Keratinocyte (primary cell): ENCODE data around the gene ACOXL. TPM values are rescaled to one million over a fixed set of nuclear protein-coding genes. Genes with fewer than 3 reads are reported as not detected.

Experiments used
- DNase-seq: peaks from one replicate; pipeline ENCODE4 v3.0.0-alpha.2; 2011; ENCODE audit warnings: low read depth, missing footprints, low spot score
- FAIRE-seq: peaks from 2 replicates; lab custom pipeline; 2011; peaks lifted over from hg19 to GRCh38; lab: Jason Lieb, UNC
- H2AFZ ChIP-seq: 2 replicates; pipeline ENCODE4 v1.6.0; 2012; ENCODE audit warnings: low read length, control low read depth, inconsistent platforms; ENCODE audit not compliant: control insufficient read depth
- H3K27ac ChIP-seq: 2 replicates; pipeline ENCODE4 v1.5.1; 2011; ENCODE audit warnings: low read length; ENCODE audit not compliant: control insufficient read depth, insufficient read depth
- H3K27me3 ChIP-seq: 3 replicates; pipeline ENCODE4 v1.6.0; 2011; ENCODE audit warnings: low read length; ENCODE audit not compliant: control insufficient read depth, insufficient read depth; ENCODE audit errors: extremely low read depth
- H3K36me3 ChIP-seq, 2 experiments: 2 replicates in 1 of 2; 3 replicates in 1 of 2; pipeline ENCODE4 v1.5.1; 2011; ENCODE audit warnings: low read length in 2 of 2, mild to moderate bottlenecking in 1 of 2; ENCODE audit not compliant: control insufficient read depth in 2 of 2, insufficient read depth in 2 of 2; ENCODE audit errors: extremely low read depth in 1 of 2
- H3K4me1 ChIP-seq: 3 replicates; pipeline ENCODE4 v1.5.1; 2011; ENCODE audit warnings: low read length; ENCODE audit not compliant: control insufficient read depth, insufficient read depth; ENCODE audit errors: extremely low read depth
- H3K4me2 ChIP-seq: 3 replicates; pipeline ENCODE4 v1.6.0; 2011; ENCODE audit warnings: low read depth, low read length; ENCODE audit not compliant: control insufficient read depth, insufficient read depth; ENCODE audit errors: extremely low read depth
- H3K4me3 ChIP-seq, 3 experiments: fragments of 200-600 bp in 1 of 3; sonication (generic) in 1 of 3; 2 replicates in 2 of 3; 3 replicates in 1 of 3; pipeline ENCODE4 v1.5.1; 2011 to 2016; ENCODE audit warnings: low read length in 3 of 3, mild to moderate bottlenecking in 3 of 3, control low read depth in 2 of 3, inconsistent platforms in 1 of 3, low read depth in 1 of 3, mixed read lengths in 1 of 3, mixed run types in 1 of 3, moderate library complexity in 1 of 3; ENCODE audit not compliant: control insufficient read depth in 2 of 3, insufficient read depth in 2 of 3; ENCODE audit errors: extremely low read depth in 1 of 3
- H3K79me2 ChIP-seq: 2 replicates; pipeline ENCODE4 v1.6.0; 2012; ENCODE audit warnings: low read length; ENCODE audit not compliant: control insufficient read depth, insufficient read depth
- H3K9ac ChIP-seq: 3 replicates; pipeline ENCODE4 v1.6.0; 2011; ENCODE audit warnings: low read length; ENCODE audit not compliant: control insufficient read depth, insufficient read depth; ENCODE audit errors: extremely low read depth
- H3K9me1 ChIP-seq: 3 replicates; pipeline ENCODE4 v1.6.0; 2011; ENCODE audit warnings: low read length; ENCODE audit not compliant: control insufficient read depth, insufficient read depth; ENCODE audit errors: extremely low read depth
- H3K9me3 ChIP-seq: 2 replicates; pipeline ENCODE4 v1.5.1; 2012; ENCODE audit warnings: low read depth, low read length; ENCODE audit not compliant: control insufficient read depth
- H4K20me1 ChIP-seq: 3 replicates; pipeline ENCODE4 v1.6.0; 2011; ENCODE audit warnings: low read length; ENCODE audit not compliant: control insufficient read depth, insufficient read depth; ENCODE audit errors: extremely low read depth
- CTCF ChIP-seq, 3 experiments: IDR thresholded peaks in 1 of 3; conservative IDR thresholded peaks in 1 of 3; optimal IDR thresholded peaks in 1 of 3; 2 replicates in 2 of 3; 3 replicates in 1 of 3; pipeline versions ENCODE3 to v1.5.1; 2011; ENCODE audit warnings: low read length in 3 of 3, mild to moderate bottlenecking in 3 of 3, moderate library complexity in 2 of 3, control low read depth in 1 of 3, inconsistent platforms in 1 of 3; ENCODE audit not compliant: insufficient read depth in 2 of 3; ENCODE audit errors: extremely low read depth in 1 of 3
- EZH2 ChIP-seq: IDR thresholded peaks from one replicate; pipeline ENCODE4 v1.6.1; 2012; ENCODE audit warnings: inconsistent platforms, mild to moderate bottlenecking, low read length, moderate library complexity
- dilution Hi-C: fragments of 300-500 bp; cut with MboI; formaldehyde crosslinking; loops from one replicate; pipeline ENCODE4 v1.7.0; 2020; ENCODE audit warnings: low sequenced_read_pairs; ENCODE audit not compliant: extremely low pct_ligation_motif_present
- polyA plus RNA-seq, 5 experiments: library from polyadenylated mRNA; depleted of rRNA in 3 of 5; stranded (reverse) in 3 of 5; stranded (forward) in 1 of 5; unstranded in 1 of 5; fragments of >200 nt; gene quantifications; 1 replicate in 1 of 5; 2 replicates in 3 of 5; 3 replicates in 1 of 5; pipeline versions ENCODE4 v1.2.1 to v1.2.3, GENCODE V29; 2011 to 2012; ENCODE audit warnings: missing spikeins in 2 of 5, low read depth in 1 of 5, low replicate concordance in 1 of 5

ACOXL gene
- polyA plus RNA-seq, 1 donor (not counting 4 experiments of a cell fraction or from before 2014, with no cell fraction given) = 0.04 TPM

- H3K36me3 ChIP-seq = no peaks in the 10 kb centered on the region
- peaks cover 25% of the 10 kb centered on the region for H3K27me3 ChIP-seq
- H4K20me1 ChIP-seq = no peaks in the 10 kb centered on the region
- H3K9me1 ChIP-seq = no peaks in the 10 kb centered on the region
- dilution Hi-C loops = no loop called here
- H3K4me2 ChIP-seq = no peak overlapping the region
- H3K79me2 ChIP-seq = no peaks in the 10 kb centered on the region
- H3K4me3 ChIP-seq = no peak overlapping the region
- no peak overlapping the region for H2AFZ ChIP-seq
- DNase-seq (no peak), FAIRE-seq (no peak)
- H3K9ac ChIP-seq = no peak overlapping the region
- H3K4me1 ChIP-seq = no peaks in the 10 kb centered on the region
- TF ChIP-seq CTCF (optimal IDR thresholded peaks at IDR 0.05 in 1 of 3, IDR thresholded peaks at IDR 0.05 in 1 of 3, conservative IDR thresholded peaks at IDR 0.05 in 1 of 3; ENCODE audit: extremely low read depth in 1 of 3, insufficient read depth in 2 of 3, low read length in 3 of 3) (no peak), EZH2 (no peak)
- no peak overlapping the region for H3K27ac ChIP-seq
- H3K9me3 ChIP-seq = no peaks in the 10 kb centered on the region
Observed at GRCh38 chr2:110868971-110869370, 136.6 kb downstream of the ACOXL start.

GRCh38 chr2:110869472-110870446 is 137.4 kb downstream of the ACOXL start:
- Histone ChIP-seq H3K27ac (no peak overlapping the region), H2AFZ (no peak overlapping the region), H3K27me3 (peaks cover 23% of the 10 kb centered on the region), H3K4me3 (no peak overlapping the region), H3K79me2 (no peaks in the 10 kb centered on the region), H3K9me3 (no peaks in the 10 kb centered on the region), H3K4me1 (no peaks in the 10 kb centered on the region), H3K9ac (no peak overlapping the region), H4K20me1 (no peaks in the 10 kb centered on the region), H3K4me2 (no peak overlapping the region), H3K9me1 (no peaks in the 10 kb centered on the region), H3K36me3 (no peaks in the 10 kb centered on the region)
- no peak for TF ChIP-seq CTCF (optimal IDR thresholded peaks at IDR 0.05 in 1 of 3, IDR thresholded peaks at IDR 0.05 in 1 of 3, conservative IDR thresholded peaks at IDR 0.05 in 1 of 3; ENCODE audit: extremely low read depth in 1 of 3, insufficient read depth in 2 of 3, low read length in 3 of 3)
- TF ChIP-seq EZH2 = no peak
- FAIRE-seq = no peak
- dilution Hi-C loops = no loop called here
- no peak for DNase-seq
